Retinal pigment epithelial cell (primary cell): ENCODE measurements around the gene MBNL1.

Experiments
- DNase-seq: peaks from one replicate; pipeline ENCODE4 v3.0.0-alpha.2; 2010; ENCODE audit warnings: low read depth
- H3K4me3 ChIP-seq: 2 replicates; pipeline ENCODE4 v1.5.1; 2011; ENCODE audit warnings: mild to moderate bottlenecking, low read length, control low read depth, moderate library complexity
- TF ChIP-seq, protein P1 (sequence below): conservative IDR thresholded peaks from 2 replicates; pipeline ENCODE4 v1.5.1; 2011; ENCODE audit warnings: low read depth, low read length, control low read depth, inconsistent platforms

Gene MBNL1

DNA sequence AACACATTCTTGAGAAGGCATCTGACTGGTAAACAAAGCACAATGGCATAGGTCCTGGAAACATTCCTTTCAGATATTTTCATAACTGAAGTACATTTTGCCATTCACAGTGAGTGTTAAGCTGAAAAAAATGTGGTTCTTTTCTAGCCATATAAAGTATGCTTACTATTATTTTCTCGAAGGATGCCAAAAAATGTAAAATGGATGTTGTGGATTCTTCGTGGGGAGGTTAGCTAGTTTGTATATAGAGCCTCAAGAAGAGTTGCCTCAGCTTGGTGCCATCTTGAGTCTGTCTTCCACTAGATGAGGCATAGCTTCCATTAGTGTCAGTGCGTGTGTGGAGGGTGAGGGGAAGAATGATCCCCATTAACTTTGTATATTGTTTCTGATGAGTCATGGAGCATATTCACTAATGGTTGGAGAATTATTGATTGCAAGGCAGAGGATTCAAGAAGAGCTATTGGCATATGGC lies 4.1 kb downstream of the MBNL1 start:
- DNase-seq = peak; percentile 48
- no peak overlapping the region for H3K4me3 ChIP-seq

DNA sequence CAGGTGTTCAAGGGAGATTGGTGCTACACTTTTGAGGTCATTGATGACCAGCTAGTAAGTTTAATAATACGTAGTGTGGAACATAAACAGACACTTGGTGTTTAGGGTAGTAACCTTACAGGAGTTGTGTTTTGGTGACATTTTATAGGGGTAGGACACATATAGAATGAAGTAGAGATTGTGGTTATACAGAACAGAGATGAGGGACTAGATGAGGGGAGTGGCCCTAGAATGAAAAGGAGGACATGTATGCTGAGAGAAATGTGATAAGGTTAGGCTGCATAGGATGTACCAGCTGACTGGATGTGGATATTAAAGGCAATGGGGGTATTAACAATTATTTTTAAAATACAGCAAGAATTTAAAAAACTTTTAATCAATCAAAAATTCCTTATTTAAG lies 8.0 kb downstream of the MBNL1 start:
- no peak for DNase-seq
- TF ChIP-seq, protein P1, sequence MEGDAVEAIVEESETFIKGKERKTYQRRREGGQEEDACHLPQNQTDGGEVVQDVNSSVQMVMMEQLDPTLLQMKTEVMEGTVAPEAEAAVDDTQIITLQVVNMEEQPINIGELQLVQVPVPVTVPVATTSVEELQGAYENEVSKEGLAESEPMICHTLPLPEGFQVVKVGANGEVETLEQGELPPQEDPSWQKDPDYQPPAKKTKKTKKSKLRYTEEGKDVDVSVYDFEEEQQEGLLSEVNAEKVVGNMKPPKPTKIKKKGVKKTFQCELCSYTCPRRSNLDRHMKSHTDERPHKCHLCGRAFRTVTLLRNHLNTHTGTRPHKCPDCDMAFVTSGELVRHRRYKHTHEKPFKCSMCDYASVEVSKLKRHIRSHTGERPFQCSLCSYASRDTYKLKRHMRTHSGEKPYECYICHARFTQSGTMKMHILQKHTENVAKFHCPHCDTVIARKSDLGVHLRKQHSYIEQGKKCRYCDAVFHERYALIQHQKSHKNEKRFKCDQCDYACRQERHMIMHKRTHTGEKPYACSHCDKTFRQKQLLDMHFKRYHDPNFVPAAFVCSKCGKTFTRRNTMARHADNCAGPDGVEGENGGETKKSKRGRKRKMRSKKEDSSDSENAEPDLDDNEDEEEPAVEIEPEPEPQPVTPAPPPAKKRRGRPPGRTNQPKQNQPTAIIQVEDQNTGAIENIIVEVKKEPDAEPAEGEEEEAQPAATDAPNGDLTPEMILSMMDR = no peak
- no peak overlapping the region for H3K4me3 ChIP-seq

More for the DNA sequence above, 4.1 kb downstream of the MBNL1 start:
- TF ChIP-seq, protein P1 = no peak

- DNase-seq = no peak
- H3K4me3 ChIP-seq = no peak overlapping the region
- TF ChIP-seq, protein P1 = no peak
Measured at GRCh38 chr3:152277198-152277597, 8.5 kb downstream of the MBNL1 start.

GRCh38 chr3:152278756-152279427 lies 10.2 kb downstream of the MBNL1 start:
- H3K4me3 ChIP-seq = no peak overlapping the region
- TF ChIP-seq, protein P1 = no peak
- no peak for DNase-seq

DNA sequence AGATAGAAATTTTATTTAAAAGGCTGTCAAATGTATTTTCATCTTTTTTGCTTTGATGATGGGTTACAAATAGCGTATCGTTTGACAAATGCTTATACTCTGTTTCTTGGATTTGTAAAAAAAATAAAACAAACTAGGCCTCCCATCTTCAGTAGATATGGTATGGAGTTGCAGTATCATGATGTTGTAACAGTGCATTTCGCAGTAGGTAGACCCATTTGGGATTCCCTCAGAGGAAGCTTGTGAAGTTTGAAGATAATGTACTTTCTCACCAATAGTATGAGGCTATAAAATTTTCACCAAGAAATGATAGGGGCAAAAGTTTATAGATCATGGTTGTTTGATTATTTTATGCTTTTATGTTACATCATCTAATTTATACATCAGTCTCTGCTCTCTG lies 10.8 kb downstream of the MBNL1 start:
- H3K4me3 ChIP-seq = no peak overlapping the region
- no peak for DNase-seq
- TF ChIP-seq, protein P1 = no peak

- TF ChIP-seq, protein P1 = no peak
- DNase-seq = no peak
- H3K4me3 ChIP-seq = no peak overlapping the region
Measured at GRCh38 chr3:152280539-152280938, 11.8 kb downstream of the MBNL1 start.

GRCh38 chr3:152281133-152281713 lies 12.5 kb downstream of the MBNL1 start:
- TF ChIP-seq, protein P1 = no peak
- DNase-seq = no peak
- no peak overlapping the region for H3K4me3 ChIP-seq
